Gastroesophageal sphincter (tissue), 3 donors: ENCODE results near the gene CDH4.

Source experiments
- EP300 ChIP-seq: sonication (generic); formaldehyde crosslinking; IDR thresholded peaks from one replicate; pipeline ENCODE4 v1.6.1; 2017; ENCODE audit warnings: antibody characterized with exemption, mild to moderate bottlenecking
- POLR2A ChIP-seq, 2 donors: fragments of 450-650 bp; IDR thresholded peaks; one replicate each; pipeline ENCODE4 v1.6.1; 2017; ENCODE audit warnings: antibody characterized with exemption in 2 of 2, mild to moderate bottlenecking in 2 of 2, moderate library complexity in 1 of 2
- POLR2AphosphoS5 ChIP-seq: sonication (generic); formaldehyde crosslinking; IDR thresholded peaks from one replicate; pipeline ENCODE4 v1.6.1; 2017; ENCODE audit warnings: antibody characterized with exemption
- TF ChIP-seq, protein P1 (sequence below), 4 experiments: fragments of 200-600 bp in 2 of 4; fragments of 450-650 bp in 2 of 4; sonication (generic) in 1 of 4; IDR thresholded peaks; one replicate each; pipeline ENCODE4 v1.5.1; 2017 to 2019; ENCODE audit warnings: antibody characterized with exemption in 4 of 4, mild to moderate bottlenecking in 2 of 4, moderate library complexity in 2 of 4

DNA sequence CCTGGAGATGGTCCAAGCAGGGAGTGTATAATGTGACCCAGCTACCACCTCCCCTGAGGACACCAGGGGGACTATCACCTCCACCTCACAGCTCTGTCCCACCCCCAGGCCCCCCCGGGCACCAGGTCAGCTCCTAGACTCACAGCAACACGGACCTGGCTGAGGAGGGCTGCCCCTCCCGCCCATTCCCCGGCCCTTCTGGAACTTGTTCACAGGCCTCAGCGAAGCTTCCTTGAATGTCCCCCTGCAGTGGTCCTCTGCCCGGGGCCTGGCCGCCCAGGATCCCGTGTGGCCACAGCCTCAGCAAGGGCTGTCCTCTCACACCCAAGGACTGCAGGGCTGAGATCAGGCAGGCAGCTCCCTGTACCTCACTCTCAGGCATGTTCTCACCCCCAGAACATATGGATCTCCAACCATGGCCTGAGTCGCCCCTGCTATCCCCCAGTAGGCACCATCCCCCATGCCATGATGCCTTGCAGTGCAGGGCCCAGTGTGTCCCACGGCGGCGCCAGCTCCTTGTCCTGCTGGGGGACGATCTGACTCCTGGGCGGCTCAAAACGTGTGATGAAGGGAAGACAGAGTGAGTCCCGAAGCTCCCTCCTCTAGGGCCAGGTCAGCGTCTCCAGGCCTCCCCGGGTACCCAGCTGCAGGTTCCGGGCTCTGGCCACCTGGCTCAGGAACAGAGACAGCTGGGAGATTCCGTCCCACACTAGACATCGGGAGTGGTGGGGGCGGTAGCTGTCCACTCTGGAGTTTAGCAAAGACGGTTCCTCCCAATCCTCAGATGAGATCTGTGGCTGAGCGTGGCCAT lies 655.2 kb downstream of the CDH4 start:
- TF ChIP-seq POLR2A (IDR thresholded peaks at IDR 0.05), result no peak
- TF ChIP-seq, protein P1, sequence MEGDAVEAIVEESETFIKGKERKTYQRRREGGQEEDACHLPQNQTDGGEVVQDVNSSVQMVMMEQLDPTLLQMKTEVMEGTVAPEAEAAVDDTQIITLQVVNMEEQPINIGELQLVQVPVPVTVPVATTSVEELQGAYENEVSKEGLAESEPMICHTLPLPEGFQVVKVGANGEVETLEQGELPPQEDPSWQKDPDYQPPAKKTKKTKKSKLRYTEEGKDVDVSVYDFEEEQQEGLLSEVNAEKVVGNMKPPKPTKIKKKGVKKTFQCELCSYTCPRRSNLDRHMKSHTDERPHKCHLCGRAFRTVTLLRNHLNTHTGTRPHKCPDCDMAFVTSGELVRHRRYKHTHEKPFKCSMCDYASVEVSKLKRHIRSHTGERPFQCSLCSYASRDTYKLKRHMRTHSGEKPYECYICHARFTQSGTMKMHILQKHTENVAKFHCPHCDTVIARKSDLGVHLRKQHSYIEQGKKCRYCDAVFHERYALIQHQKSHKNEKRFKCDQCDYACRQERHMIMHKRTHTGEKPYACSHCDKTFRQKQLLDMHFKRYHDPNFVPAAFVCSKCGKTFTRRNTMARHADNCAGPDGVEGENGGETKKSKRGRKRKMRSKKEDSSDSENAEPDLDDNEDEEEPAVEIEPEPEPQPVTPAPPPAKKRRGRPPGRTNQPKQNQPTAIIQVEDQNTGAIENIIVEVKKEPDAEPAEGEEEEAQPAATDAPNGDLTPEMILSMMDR (IDR thresholded peaks at IDR 0.05), result no peak
- no peak for TF ChIP-seq POLR2AphosphoS5
- TF ChIP-seq EP300, result no peak
